Esophagus squamous epithelium (tissue), 4 donors: ENCODE data around the gene PSEN1.

Experiments
- CTCF ChIP-seq, 6 experiments: fragments of 450-650 bp in 4 of 6; fragments of 200-600 bp in 2 of 6; sonication (generic) in 2 of 6; IDR thresholded peaks; one replicate each; pipeline ENCODE4 v1.5.1; 2016 to 2019; ENCODE audit warnings: antibody characterized with exemption in 6 of 6, mild to moderate bottlenecking in 4 of 6, moderate library complexity in 4 of 6
- POLR2A ChIP-seq, 4 donors: fragments of 450-650 bp; IDR thresholded peaks; one replicate each; pipeline ENCODE4 v1.6.1; 2017; ENCODE audit warnings: antibody characterized with exemption in 4 of 4, mild to moderate bottlenecking in 4 of 4, moderate library complexity in 3 of 4

GRCh38 chr14:73220634-73221033 lies 84.3 kb downstream of the PSEN1 start:
- TF ChIP-seq CTCF (IDR thresholded peaks at IDR 0.05) (no peak), POLR2A (IDR thresholded peaks at IDR 0.05) (no peak)
